ENCODE measurements around the gene POU6F2.

The POU6F2 gene

GRCh38 chr7:39430441-39430840, 452.7 kb downstream of the POU6F2 start:
- Histone ChIP-seq H4K20me1 (ENCODE audit: control insufficient read depth, insufficient read depth, low read depth, low read length) (no peaks in the 10 kb centered on the region), H3K4me1 (ENCODE audit: control insufficient read depth, low read length) (peaks cover 8% of the 10 kb centered on the region), H3K36me3 (ENCODE audit: control insufficient read depth, low read length) (no peaks in the 10 kb centered on the region), H3K4me2 (ENCODE audit: low read length) (no peak overlapping the region), H3K27ac (ENCODE audit: low read depth, low read length) (no peak overlapping the region), H3F3A (ENCODE audit: control insufficient read depth, insufficient read depth) (no peaks in the 10 kb centered on the region), H3K9me2 (replicated peaks; ENCODE audit: control insufficient read depth, low read length) (no peaks in the 10 kb centered on the region), H3K9me3 (ENCODE audit: control insufficient read depth, insufficient read depth, low read length) (no peaks in the 10 kb centered on the region), H3K27me3 (ENCODE audit: control insufficient read depth, low read length) (no peaks in the 10 kb centered on the region; the same call in 1 of the 2 replicates), H3K4me3 (ENCODE audit: low read length) (no peak overlapping the region), H3K79me2 (ENCODE audit: control insufficient read depth, low read length) (no peaks in the 10 kb centered on the region)
- TF ChIP-seq CTCF (IDR thresholded peaks at IDR 0.05; ENCODE audit: low read depth, low read length, poor library complexity, severe bottlenecking) (no peak), EZH2phosphoT487 (IDR thresholded peaks at IDR 0.05; ENCODE audit: borderline replicate concordance, low read length) (no peak)

GRCh38 chr7:39430909-39431641, 453.4 kb downstream of the POU6F2 start:
- no peaks in the 10 kb centered on the region for H3K79me2 ChIP-seq (ENCODE audit: control insufficient read depth, low read length)
- H3K4me3 ChIP-seq (ENCODE audit: low read length) = no peak overlapping the region
- H3F3A ChIP-seq (ENCODE audit: control insufficient read depth, insufficient read depth) = no peaks in the 10 kb centered on the region
- TF ChIP-seq EZH2phosphoT487 (IDR thresholded peaks at IDR 0.05; ENCODE audit: borderline replicate concordance, low read length) (no peak), CTCF (IDR thresholded peaks at IDR 0.05; ENCODE audit: low read depth, low read length, poor library complexity, severe bottlenecking) (no peak)
- H3K36me3 ChIP-seq (ENCODE audit: control insufficient read depth, low read length) = no peaks in the 10 kb centered on the region
- peaks cover 8% of the 10 kb centered on the region for H3K4me1 ChIP-seq (ENCODE audit: control insufficient read depth, low read length)
- no peaks in the 10 kb centered on the region; the same call in 1 of the 2 replicates for H3K27me3 ChIP-seq (ENCODE audit: control insufficient read depth, low read length)
- no peaks in the 10 kb centered on the region for H4K20me1 ChIP-seq (ENCODE audit: control insufficient read depth, insufficient read depth, low read depth, low read length)
- no peaks in the 10 kb centered on the region for H3K9me2 ChIP-seq (replicated peaks; ENCODE audit: control insufficient read depth, low read length)
- no peaks in the 10 kb centered on the region for H3K9me3 ChIP-seq (ENCODE audit: control insufficient read depth, insufficient read depth, low read length)
- H3K4me2 ChIP-seq (ENCODE audit: low read length) = no peak overlapping the region
- no peak overlapping the region for H3K27ac ChIP-seq (ENCODE audit: low read depth, low read length)

- no peak for TF ChIP-seq CTCF (IDR thresholded peaks at IDR 0.05; ENCODE audit: low read depth, low read length, poor library complexity, severe bottlenecking)
- no peak for TF ChIP-seq EZH2phosphoT487 (IDR thresholded peaks at IDR 0.05; ENCODE audit: borderline replicate concordance, low read length)
- no peak overlapping the region for H3K4me2 ChIP-seq (ENCODE audit: low read length)
Observed at GRCh38 chr7:39432368-39432767, 454.7 kb downstream of the POU6F2 start.

More at GRCh38 chr7:39432368-39432767, 454.7 kb downstream of the POU6F2 start:
- Histone ChIP-seq H3F3A (ENCODE audit: control insufficient read depth, insufficient read depth) (no peaks in the 10 kb centered on the region), H3K9me2 (replicated peaks; ENCODE audit: control insufficient read depth, low read length) (no peaks in the 10 kb centered on the region), H3K4me3 (ENCODE audit: low read length) (no peak overlapping the region), H3K9me3 (ENCODE audit: control insufficient read depth, insufficient read depth, low read length) (no peaks in the 10 kb centered on the region), H3K27me3 (ENCODE audit: control insufficient read depth, low read length) (no peaks in the 10 kb centered on the region; the same call in 1 of the 2 replicates), H3K36me3 (ENCODE audit: control insufficient read depth, low read length) (no peaks in the 10 kb centered on the region), H3K27ac (ENCODE audit: low read depth, low read length) (no peak overlapping the region), H3K79me2 (ENCODE audit: control insufficient read depth, low read length) (no peaks in the 10 kb centered on the region), H4K20me1 (ENCODE audit: control insufficient read depth, insufficient read depth, low read depth, low read length) (no peaks in the 10 kb centered on the region), H3K4me1 (ENCODE audit: control insufficient read depth, low read length) (peaks cover 8% of the 10 kb centered on the region)

Data from DOHH2 (cell line).